Osteoblast (primary cell): Measurements from ENCODE around the gene MYDGF. TPM values are rescaled to one million over a fixed set of nuclear protein-coding genes. Genes with fewer than 3 reads are reported as not detected.

ENCODE experiments used
- DNase-seq: peaks from one replicate; pipeline ENCODE4 v3.0.0; 2011; ENCODE audit warnings: low spot score, mixed read lengths; ENCODE audit not compliant: insufficient read length; ENCODE audit errors: missing footprints
- H2AFZ ChIP-seq: 2 replicates; pipeline ENCODE4 v1.6.0; 2011; ENCODE audit warnings: mild to moderate bottlenecking, low read length
- H3K27ac ChIP-seq: 2 replicates; pipeline ENCODE4 v1.5.1; 2011; ENCODE audit warnings: mild to moderate bottlenecking, low read depth, low read length, moderate library complexity
- H3K27me3 ChIP-seq: 2 replicates; pipeline ENCODE4 v1.6.0; 2012; ENCODE audit warnings: mild to moderate bottlenecking, control low read depth, inconsistent platforms, low read length, moderate library complexity; ENCODE audit not compliant: insufficient read depth
- H3K36me3 ChIP-seq: 2 replicates; pipeline ENCODE4 v1.5.1; 2011; ENCODE audit warnings: mild to moderate bottlenecking, low read length, control low read depth, moderate library complexity; ENCODE audit not compliant: insufficient read depth
- H3K4me1 ChIP-seq: 2 replicates; pipeline ENCODE4 v1.5.1; 2011; ENCODE audit warnings: mild to moderate bottlenecking, low read length, control low read depth, moderate library complexity; ENCODE audit not compliant: insufficient read depth
- H3K4me2 ChIP-seq: 2 replicates; pipeline ENCODE4 v1.6.0; 2011; ENCODE audit warnings: mild to moderate bottlenecking, low read length; ENCODE audit not compliant: insufficient read depth
- H3K4me3 ChIP-seq: fragments of 200-600 bp; sonication (generic); 3 replicates; pipeline ENCODE4 v1.5.1; 2012; ENCODE audit warnings: mild to moderate bottlenecking, low read length, inconsistent platforms; ENCODE audit not compliant: insufficient read depth
- H3K79me2 ChIP-seq: 2 replicates; pipeline ENCODE4 v1.6.0; 2012; ENCODE audit warnings: mild to moderate bottlenecking, low read length, control low read depth, inconsistent platforms; ENCODE audit not compliant: insufficient read depth
- H3K9me3 ChIP-seq: 2 replicates; pipeline ENCODE4 v1.5.1; 2011; ENCODE audit warnings: low read depth, low read length, control low read depth
- H4K20me1 ChIP-seq: 2 replicates; pipeline ENCODE4 v1.6.0; 2012; ENCODE audit warnings: mild to moderate bottlenecking, low read length, control low read depth; ENCODE audit not compliant: insufficient read depth
- CTCF ChIP-seq: IDR thresholded peaks from 2 replicates; pipeline ENCODE4 v1.5.1; 2011; ENCODE audit warnings: mild to moderate bottlenecking, low read depth, low read length, moderate library complexity; ENCODE audit errors: extremely low read depth
- total RNA-seq: library from RNA; depleted of rRNA; stranded (reverse); fragments of >200 nt; gene quantifications from 2 replicates; pipeline ENCODE4 v1.2.3, GENCODE V29; 2012

Gene MYDGF
- total RNA-seq, 1 donor, result 152 TPM

- peak; percentile 19 for DNase-seq
- Histone ChIP-seq H3K4me2 (no peak overlapping the region), H3K9me3 (peaks cover 4% of the 10 kb centered on the region), H3K4me1 (no peaks in the 10 kb centered on the region), H4K20me1 (no peaks in the 10 kb centered on the region), H3K27ac (no peak overlapping the region), H3K79me2 (no peaks in the 10 kb centered on the region), H3K4me3 (no peak overlapping the region), H2AFZ (no peak overlapping the region), H3K36me3 (peaks cover 37% of the 10 kb centered on the region), H3K27me3 (no peaks in the 10 kb centered on the region)
- no peak for TF ChIP-seq CTCF
Observed at GRCh38 chr19:4654437-4655361, 15.4 kb downstream of the MYDGF start.

- peak; percentile 68 for DNase-seq
- Histone ChIP-seq H3K36me3 (peaks cover 30% of the 10 kb centered on the region), H2AFZ (no peak overlapping the region)
Observed at GRCh38 chr19:4653793-4654436, 16.2 kb downstream of the MYDGF start.

GRCh38 chr19:4652075-4652474, 18.1 kb downstream of the MYDGF start:
- H4K20me1 ChIP-seq, result peaks cover 3% of the 10 kb centered on the region
- no peak overlapping the region for H3K4me3 ChIP-seq
- no peak overlapping the region for H2AFZ ChIP-seq
- DNase-seq, result peak; percentile 46
- H3K27me3 ChIP-seq, result no peaks in the 10 kb centered on the region
- peaks cover 11% of the 10 kb centered on the region for H3K36me3 ChIP-seq
- no peak overlapping the region for H3K4me2 ChIP-seq
- H3K4me1 ChIP-seq, result peaks cover 6% of the 10 kb centered on the region
- H3K9me3 ChIP-seq, result no peaks in the 10 kb centered on the region
- H3K27ac ChIP-seq, result no peak overlapping the region
- H3K79me2 ChIP-seq, result no peaks in the 10 kb centered on the region
- no peak for TF ChIP-seq CTCF

More at GRCh38 chr19:4653793-4654436, 16.2 kb downstream of the MYDGF start:
- Histone ChIP-seq H3K79me2 (no peaks in the 10 kb centered on the region), H3K27me3 (no peaks in the 10 kb centered on the region), H3K4me2 (no peak overlapping the region), H4K20me1 (no peaks in the 10 kb centered on the region), H3K9me3 (peaks cover 4% of the 10 kb centered on the region), H3K4me1 (no peaks in the 10 kb centered on the region), H3K27ac (no peak overlapping the region), H3K4me3 (no peak overlapping the region)
- no peak for TF ChIP-seq CTCF

- DNase-seq, result peak; percentile 80
- Histone ChIP-seq H3K9me3 (no peaks in the 10 kb centered on the region), H3K4me3 (no peak overlapping the region), H3K27me3 (no peaks in the 10 kb centered on the region), H3K36me3 (peaks cover 2% of the 10 kb centered on the region), H2AFZ (no peak overlapping the region), H3K4me2 (no peak overlapping the region), H3K4me1 (peaks cover 6% of the 10 kb centered on the region), H4K20me1 (peaks cover 3% of the 10 kb centered on the region), H3K79me2 (no peaks in the 10 kb centered on the region), H3K27ac (no peak overlapping the region)
- no peak for TF ChIP-seq CTCF
Observed at GRCh38 chr19:4650159-4650558, 20.0 kb downstream of the MYDGF start.
